WI38 (cell line): ENCODE measurements around the gene STYXL2.

Source experiments
- H3K4me3 ChIP-seq: 2 replicates; pipeline ENCODE4 v1.5.1; 2011; ENCODE audit warnings: low read depth, mild to moderate bottlenecking, control low read depth, low read length
- TF ChIP-seq, protein P1 (sequence below): IDR thresholded peaks from 2 replicates; pipeline ENCODE4 v1.5.1; 2012; ENCODE audit warnings: low read depth, mild to moderate bottlenecking, control low read depth, low read length

The STYXL2 gene

DNA sequence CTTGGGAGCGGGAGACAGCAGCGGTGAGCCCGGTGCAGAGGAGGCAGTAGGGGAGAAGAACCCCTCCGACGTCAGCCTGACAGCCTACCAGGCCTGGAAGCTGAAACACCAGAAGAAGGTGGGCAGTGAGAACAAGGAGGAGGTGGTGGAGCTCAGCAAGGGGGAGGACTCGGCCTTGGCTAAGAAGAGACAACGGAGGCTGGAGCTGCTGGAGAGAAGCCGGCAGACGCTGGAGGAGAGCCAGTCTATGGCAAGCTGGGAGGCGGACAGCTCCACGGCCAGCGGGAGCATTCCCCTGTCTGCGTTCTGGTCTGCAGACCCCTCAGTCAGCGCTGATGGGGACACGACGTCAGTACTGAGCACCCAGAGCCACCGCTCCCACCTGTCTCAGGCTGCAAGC is 32.9 kb downstream of the STYXL2 start:
- H3K4me3 ChIP-seq = no peak overlapping the region
- TF ChIP-seq, protein P1, sequence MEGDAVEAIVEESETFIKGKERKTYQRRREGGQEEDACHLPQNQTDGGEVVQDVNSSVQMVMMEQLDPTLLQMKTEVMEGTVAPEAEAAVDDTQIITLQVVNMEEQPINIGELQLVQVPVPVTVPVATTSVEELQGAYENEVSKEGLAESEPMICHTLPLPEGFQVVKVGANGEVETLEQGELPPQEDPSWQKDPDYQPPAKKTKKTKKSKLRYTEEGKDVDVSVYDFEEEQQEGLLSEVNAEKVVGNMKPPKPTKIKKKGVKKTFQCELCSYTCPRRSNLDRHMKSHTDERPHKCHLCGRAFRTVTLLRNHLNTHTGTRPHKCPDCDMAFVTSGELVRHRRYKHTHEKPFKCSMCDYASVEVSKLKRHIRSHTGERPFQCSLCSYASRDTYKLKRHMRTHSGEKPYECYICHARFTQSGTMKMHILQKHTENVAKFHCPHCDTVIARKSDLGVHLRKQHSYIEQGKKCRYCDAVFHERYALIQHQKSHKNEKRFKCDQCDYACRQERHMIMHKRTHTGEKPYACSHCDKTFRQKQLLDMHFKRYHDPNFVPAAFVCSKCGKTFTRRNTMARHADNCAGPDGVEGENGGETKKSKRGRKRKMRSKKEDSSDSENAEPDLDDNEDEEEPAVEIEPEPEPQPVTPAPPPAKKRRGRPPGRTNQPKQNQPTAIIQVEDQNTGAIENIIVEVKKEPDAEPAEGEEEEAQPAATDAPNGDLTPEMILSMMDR = no peak

DNA sequence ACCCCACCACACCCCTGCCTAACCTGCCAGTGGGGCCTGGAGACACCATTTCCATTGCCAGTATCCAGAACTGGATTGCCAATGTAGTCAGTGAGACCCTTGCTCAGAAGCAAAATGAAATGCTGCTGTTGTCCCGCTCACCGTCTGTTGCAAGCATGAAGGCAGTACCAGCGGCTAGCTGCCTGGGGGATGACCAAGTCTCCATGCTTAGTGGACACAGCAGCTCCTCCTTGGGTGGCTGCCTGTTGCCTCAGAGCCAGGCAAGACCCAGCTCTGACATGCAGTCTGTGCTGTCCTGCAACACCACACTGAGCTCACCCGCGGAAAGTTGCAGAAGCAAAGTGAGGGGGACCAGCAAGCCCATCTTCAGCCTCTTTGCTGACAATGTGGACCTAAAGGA is 33.4 kb downstream of the STYXL2 start:
- TF ChIP-seq, protein P1 = no peak
- no peak overlapping the region for H3K4me3 ChIP-seq

DNA sequence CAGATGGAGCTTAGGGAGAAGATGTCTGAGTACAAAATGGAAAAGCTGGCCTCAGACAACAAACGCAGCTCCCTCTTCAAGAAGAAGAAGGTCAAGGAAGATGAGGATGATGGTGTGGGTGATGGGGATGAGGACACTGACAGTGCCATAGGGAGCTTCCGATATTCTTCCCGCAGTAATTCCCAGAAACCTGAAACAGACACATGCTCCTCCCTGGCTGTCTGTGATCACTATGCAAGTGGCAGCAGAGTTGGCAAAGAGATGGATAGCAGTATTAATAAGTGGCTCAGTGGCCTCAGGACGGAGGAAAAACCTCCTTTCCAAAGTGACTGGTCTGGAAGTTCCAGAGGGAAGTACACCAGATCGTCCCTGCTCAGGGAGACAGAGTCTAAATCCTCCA is 33.8 kb downstream of the STYXL2 start:
- H3K4me3 ChIP-seq = no peak overlapping the region
- TF ChIP-seq, protein P1 = no peak

DNA sequence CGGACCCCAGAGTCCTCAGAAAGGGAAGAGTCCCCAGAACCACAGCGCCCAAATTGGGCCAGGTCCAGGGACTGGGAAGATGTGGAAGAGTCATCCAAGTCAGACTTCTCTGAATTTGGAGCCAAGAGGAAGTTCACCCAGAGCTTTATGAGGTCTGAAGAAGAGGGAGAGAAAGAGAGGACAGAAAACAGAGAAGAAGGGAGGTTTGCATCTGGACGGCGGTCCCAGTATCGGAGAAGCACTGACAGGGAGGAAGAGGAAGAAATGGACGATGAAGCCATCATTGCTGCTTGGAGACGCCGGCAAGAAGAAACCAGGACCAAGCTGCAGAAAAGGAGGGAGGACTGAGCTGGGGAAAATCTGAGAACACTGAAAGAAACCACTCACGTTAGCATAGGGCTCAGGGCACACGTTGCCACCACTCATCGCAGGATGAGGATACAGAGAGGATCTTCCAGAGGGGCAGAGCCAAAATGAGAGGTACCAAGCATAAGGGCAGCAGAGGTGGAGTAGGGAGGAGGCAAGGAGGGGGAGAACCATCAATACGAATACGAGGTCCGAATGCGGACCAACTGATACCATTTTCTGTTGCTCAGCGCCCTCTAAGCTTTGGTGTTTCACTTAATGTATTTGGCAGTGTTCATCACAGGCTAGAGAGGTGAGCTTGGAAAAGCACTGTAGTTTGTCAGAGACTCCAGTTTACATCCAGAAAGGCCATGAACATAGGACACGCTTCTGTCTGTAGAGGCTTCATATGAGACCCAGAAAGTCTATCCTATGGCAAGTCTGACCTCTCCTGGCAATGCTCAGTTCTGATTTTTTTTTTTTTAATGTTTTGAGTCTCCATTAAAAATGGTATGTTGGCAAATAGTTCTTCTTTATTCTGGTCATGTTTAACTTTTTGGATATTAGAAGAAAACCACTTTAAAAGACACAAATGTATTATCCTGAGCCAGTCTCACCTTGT is 34.7 kb downstream of the STYXL2 start:
- TF ChIP-seq, protein P1 = no peak
- H3K4me3 ChIP-seq = no peak overlapping the region

DNA sequence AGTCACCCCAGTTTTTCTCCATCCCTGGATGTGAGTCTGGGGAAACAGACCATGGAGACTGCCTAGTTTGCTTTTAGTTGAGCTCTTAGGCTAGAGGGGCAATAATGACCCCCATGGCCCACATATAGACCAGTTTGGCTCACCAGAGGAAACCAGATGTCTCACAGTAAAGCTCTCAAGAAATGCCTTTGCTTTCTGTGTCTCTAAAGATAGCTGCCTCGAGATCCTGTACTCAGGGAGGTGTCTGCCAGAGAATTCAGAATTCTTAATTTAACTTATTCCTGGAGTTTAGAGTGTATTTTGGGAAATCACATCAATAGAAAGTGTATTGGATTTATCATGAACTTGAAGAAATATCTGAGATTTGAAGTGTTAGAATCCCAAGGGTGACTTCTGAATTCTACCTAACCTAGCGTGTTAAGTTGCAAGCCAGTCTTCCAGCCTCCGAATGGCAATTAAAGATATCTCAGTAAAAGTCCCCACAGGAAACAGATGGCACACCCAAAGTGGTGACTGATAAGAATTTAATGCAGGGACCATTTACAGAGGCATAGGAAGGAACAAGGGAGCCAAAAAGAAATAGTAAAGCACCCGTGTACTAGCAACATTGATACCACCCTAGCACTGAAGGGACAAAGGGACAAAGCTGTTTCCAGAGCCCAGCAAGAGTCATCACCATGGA is 37.1 kb downstream of the STYXL2 start:
- TF ChIP-seq, protein P1 = no peak
- H3K4me3 ChIP-seq = no peak overlapping the region

DNA sequence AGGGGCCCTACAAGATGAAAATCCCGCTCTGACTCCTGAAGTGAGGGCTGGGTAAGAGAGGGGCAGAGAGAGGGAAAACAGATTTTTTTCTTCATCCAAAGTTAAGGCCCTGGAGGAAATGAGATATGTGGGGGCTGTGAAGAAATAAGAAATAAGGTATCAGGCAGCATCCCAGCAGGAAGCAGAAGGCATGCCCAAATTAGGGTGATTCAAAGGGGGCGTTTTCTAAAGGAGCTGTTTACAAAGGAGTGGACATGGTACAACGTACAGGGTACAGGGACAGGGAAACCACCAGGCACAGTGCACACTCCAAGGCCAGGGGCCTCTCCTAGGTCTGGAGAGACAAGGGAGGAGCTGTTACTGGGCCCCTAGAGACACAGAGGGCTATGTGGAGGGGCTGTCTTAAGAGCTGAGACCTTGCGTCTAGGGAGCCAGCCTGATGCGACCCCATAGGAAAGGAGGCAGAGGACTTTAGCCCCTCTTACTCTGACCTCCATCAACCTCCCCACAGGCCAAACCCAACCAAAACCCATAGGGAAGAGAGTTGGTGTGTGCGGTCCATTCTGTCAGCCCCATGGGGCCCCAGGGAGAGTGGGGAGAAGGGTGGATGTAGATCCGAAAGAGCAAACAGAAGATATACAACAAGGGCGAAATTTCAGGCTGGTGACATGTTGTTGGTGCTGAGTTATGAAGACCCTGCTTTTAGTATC is 38.6 kb downstream of the STYXL2 start:
- TF ChIP-seq, protein P1 = no peak
- H3K4me3 ChIP-seq = no peak overlapping the region
